SK-N-MC (cell line): ENCODE data around the gene TOM1L2.
A peak's percentile ranks its signal among the peaks of the same experiment; 100 is the strongest.

ENCODE experiments used
- DNase-seq: peaks from one replicate; pipeline ENCODE4 v3.0.0-alpha.2; 2011; ENCODE audit warnings: low read depth, low spot score
- H3K27ac ChIP-seq: fragments of 200-600 bp; sonication (generic); 2 replicates; pipeline ENCODE4 v1.5.1; 2016; ENCODE audit warnings: mixed run types
- H3K36me3 ChIP-seq: fragments of 200-600 bp; sonication (generic); 2 replicates; pipeline ENCODE4 v1.6.1; 2017; ENCODE audit warnings: antibody characterized with exemption, low read length, mixed read lengths; ENCODE audit not compliant: insufficient read depth
- H3K4me3 ChIP-seq: fragments of 200-600 bp; sonication (generic); 2 replicates; pipeline ENCODE4 v1.5.1; 2016
- H3K9ac ChIP-seq: fragments of 200-600 bp; sonication (generic); 2 replicates; pipeline ENCODE4 v1.8.0; 2017; ENCODE audit warnings: mixed run types, mixed read lengths; ENCODE audit not compliant: insufficient read length
- H3K9me3 ChIP-seq: fragments of 200-600 bp; sonication (generic); 2 replicates; pipeline ENCODE4 v1.6.1; 2017; ENCODE audit warnings: low read depth, mild to moderate bottlenecking, antibody characterized with exemption, low read length, moderate library complexity, mixed read lengths
- EZH2 ChIP-seq: fragments of 200-600 bp; sonication (generic); IDR thresholded peaks from one replicate; pipeline ENCODE4 v1.6.1; 2017; ENCODE audit warnings: antibody characterized with exemption
- FOXP2 ChIP-seq: optimal IDR thresholded peaks from 2 replicates; pipeline ENCODE3; 2011; ENCODE audit warnings: mild to moderate bottlenecking, moderate library complexity; ENCODE audit not compliant: insufficient read depth; ENCODE audit errors: extremely low read length, control extremely low read depth
- POLR2AphosphoS5 ChIP-seq: IDR thresholded peaks from 2 replicates; pipeline ENCODE4 v1.6.1; 2012; ENCODE audit warnings: mild to moderate bottlenecking, low read depth, low read length, borderline replicate concordance

TOM1L2 gene

DNA sequence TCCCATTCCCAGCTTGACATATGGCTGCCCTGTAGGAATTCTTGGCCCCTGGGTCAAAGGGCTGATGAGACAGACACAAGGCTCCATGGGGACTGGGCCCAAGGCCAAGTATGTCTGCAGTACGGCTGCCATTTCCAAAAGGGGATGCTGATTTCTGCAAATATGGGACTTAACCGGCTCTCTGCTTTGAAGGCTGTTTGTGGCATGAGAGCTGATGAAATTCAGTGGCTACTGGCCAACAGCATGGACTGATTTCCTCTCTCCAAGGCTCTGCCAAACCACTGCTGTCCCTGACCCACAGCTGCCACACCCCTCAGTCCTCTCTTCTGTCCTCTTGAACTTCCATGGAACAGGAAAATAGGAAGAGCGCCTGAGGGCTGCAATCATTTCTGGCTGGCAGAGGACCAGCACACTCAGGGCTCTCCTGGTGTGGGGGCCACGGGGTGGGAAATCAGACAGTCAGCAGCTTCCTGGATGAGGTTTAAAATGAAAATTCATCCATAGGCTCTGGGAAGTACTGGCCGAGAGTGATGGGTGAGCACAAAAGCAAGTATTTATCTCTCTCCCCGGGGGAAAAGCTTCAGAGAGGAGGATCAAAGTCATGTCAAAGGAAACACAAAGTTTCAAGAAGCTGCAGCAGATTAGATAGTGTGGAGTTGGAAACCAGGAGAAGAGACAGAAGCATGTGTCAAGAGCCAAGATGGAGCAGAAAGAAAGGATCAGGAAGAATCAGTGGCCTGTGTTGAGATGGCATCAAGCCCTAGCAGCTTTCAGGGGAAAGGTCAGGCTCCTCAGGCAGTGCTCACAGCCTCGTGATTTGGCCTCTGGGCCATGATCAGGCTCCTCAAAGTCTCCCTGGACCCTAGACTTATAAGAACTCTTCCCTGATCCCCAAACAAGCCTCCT, 71.3 kb downstream of the TOM1L2 start:
- DNase-seq, result no peak
- no peak overlapping the region for H3K9ac ChIP-seq
- H3K9me3 ChIP-seq, result no peaks in the 10 kb centered on the region
- TF ChIP-seq FOXP2, result no peak
- no peak for TF ChIP-seq EZH2
- TF ChIP-seq POLR2AphosphoS5, result no peak
- no peaks in the 10 kb centered on the region for H3K36me3 ChIP-seq
- H3K4me3 ChIP-seq, result peak overlapping the region; percentile 47; the same call in 1 of the 2 replicates
- H3K27ac ChIP-seq, result 0 out of 2 replicates have a peak overlapping the region, but pooled peaks have one; percentile 19

DNA sequence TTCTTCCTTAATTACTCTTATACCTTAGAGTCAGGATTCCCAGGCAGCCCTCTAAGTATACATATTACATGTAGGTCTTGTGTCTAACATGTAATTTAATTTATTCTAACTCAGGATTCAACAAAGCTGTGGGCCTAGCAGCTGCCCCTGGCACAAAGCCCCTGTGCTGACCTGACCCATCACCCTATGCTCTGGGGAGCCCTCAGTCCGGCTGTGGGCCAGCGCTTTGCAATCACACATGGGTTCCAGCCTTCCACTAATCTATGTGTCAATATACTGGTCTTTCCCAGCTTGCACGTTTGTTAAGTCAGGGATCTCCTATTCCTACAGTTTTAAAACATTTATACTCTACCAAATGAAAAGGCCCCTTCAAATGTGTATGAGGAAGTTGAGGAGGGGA, 72.7 kb downstream of the TOM1L2 start:
- H3K9me3 ChIP-seq, result no peaks in the 10 kb centered on the region
- no peak overlapping the region for H3K9ac ChIP-seq
- H3K36me3 ChIP-seq, result no peaks in the 10 kb centered on the region
- H3K4me3 ChIP-seq, result no peak overlapping the region
- DNase-seq, result no peak
- no peak for TF ChIP-seq FOXP2
- no peak for TF ChIP-seq EZH2
- no peak for TF ChIP-seq POLR2AphosphoS5
- no peak overlapping the region for H3K27ac ChIP-seq

DNA sequence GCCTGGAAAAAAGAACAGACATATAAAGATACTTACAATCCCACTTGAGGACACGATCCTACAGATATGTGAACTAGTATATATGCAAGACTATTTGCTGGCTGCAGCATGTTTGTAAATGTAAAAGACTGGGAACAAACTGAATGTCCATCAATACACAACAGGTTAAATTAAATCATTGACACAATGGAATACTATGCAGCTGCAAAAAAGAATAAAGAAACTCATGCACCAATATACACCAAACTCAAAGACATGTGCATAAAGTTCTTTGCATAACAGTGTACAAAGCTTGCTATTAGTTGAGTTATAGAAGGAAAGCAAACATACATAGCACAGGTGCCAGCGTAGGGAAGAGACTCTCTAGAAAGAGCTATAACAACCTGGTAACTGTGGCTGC, 73.5 kb downstream of the TOM1L2 start:
- no peak overlapping the region for H3K9ac ChIP-seq
- H3K27ac ChIP-seq, result no peak overlapping the region
- TF ChIP-seq FOXP2, result no peak
- TF ChIP-seq POLR2AphosphoS5, result no peak
- no peak for TF ChIP-seq EZH2
- no peaks in the 10 kb centered on the region for H3K9me3 ChIP-seq
- no peak for DNase-seq
- H3K36me3 ChIP-seq, result no peaks in the 10 kb centered on the region
- H3K4me3 ChIP-seq, result no peak overlapping the region

DNA sequence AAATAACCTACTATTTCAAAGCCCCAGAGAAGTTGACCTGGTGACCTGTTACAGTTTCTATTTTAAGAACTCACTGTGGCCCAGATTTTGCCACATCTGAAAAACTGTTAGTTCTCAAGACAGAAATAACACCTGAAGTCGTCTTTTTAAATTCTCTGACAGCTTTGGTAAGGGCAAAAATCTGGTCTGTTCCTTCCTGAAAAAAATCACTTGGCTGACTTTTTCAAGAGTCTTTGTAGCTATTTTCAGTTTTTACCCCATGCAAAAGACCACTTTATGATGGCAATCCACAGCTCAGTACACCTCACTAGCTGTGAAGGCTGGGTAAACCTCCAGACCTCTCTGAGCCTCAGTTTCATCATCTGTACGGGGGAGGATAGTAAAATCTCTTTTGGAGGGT, 74.8 kb downstream of the TOM1L2 start:
- H3K4me3 ChIP-seq, result no peak overlapping the region
- H3K9ac ChIP-seq, result no peak overlapping the region
- no peaks in the 10 kb centered on the region for H3K36me3 ChIP-seq
- no peak for DNase-seq
- no peaks in the 10 kb centered on the region for H3K9me3 ChIP-seq
- no peak overlapping the region for H3K27ac ChIP-seq
- TF ChIP-seq FOXP2 (no peak), POLR2AphosphoS5 (no peak), EZH2 (no peak)

DNA sequence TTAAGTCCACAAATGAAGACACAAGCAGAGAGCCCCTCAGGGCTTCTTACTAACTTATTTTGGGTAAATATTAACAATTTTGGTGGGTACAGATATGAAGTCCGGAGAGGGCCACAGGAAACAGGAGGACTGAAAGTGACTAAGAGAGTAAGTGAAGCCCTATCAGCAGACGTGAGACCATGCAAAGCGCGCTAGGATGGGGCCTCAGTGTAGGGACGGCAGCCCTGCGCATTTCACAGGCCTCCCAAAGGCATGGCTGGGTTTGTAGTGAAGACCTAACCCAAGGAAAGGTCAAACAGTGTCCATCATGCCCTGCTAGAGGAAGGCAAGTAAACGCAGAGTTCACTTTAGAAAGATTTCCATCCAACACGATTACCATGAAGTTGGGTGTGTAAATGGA, 75.5 kb downstream of the TOM1L2 start:
- no peak for DNase-seq
- Histone ChIP-seq H3K4me3 (no peak overlapping the region), H3K36me3 (no peaks in the 10 kb centered on the region), H3K9me3 (no peaks in the 10 kb centered on the region), H3K9ac (no peak overlapping the region), H3K27ac (no peak overlapping the region)
- TF ChIP-seq POLR2AphosphoS5 (no peak), FOXP2 (no peak), EZH2 (no peak)

DNA sequence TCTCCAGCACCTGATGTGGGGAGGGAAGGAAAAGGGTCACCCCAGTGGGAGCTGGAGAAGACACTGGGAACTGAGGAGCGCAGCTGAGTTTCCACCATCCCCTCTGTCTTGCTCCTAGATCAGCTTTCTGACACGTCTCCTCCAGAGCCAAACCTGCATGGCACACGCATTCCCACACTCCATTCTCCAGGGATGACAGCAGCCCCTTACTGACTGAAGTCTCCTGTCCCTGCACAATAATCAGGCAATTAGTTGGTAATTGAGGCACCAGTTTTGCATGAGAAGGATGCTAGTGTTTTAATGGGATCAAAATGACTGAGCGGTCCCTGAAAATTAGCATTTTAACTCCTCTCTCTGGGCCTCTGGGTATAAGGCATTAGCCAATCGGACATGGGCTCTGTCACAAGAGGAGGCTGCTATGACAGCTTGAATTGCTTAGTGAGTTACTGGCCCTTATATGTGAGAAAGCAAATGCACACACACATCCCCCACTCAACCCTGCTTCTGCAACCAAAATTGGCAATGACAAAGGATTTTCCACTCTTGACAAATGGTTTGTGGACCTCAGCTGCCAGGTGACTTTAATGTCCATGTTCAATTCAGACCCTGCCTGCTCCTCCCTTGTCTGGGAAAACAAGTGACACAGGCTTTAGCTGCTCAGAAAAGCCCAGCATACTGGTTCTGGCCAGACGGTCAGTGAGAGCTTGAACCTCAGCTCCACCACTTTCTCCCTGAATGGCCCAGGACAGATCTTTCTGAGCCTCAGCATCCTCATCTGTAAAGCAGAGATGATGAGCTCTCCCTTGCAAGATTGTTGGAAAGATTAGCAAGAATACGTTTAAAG, 78.2 kb downstream of the TOM1L2 start:
- Histone ChIP-seq H3K9me3 (no peaks in the 10 kb centered on the region), H3K27ac (no peak overlapping the region), H3K9ac (no peak overlapping the region), H3K36me3 (no peaks in the 10 kb centered on the region), H3K4me3 (no peak overlapping the region)
- TF ChIP-seq FOXP2 (no peak), EZH2 (no peak), POLR2AphosphoS5 (no peak)
- DNase-seq, result no peak

DNA sequence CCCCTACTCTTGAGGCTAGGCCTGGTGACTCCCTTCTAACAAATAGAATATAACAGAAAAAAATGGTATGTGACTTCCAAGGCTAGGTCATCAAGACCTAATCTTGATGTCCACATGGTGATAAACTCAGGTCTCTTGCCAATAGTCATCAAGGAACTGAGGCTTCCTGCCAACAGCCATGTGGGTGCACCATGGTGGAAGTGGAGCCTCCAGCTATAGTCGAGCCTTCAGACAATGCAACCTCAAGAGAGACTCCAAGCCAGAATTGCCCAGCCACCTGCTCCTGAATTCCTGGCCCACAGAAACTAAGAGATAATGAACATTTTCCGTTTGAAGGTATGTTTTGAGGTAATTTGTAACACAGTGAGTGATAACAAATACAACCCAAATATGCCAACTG, 79.5 kb downstream of the TOM1L2 start:
- Histone ChIP-seq H3K9ac (no peak overlapping the region), H3K9me3 (no peaks in the 10 kb centered on the region), H3K4me3 (no peak overlapping the region), H3K27ac (no peak overlapping the region), H3K36me3 (no peaks in the 10 kb centered on the region)
- TF ChIP-seq EZH2, result no peak
- TF ChIP-seq POLR2AphosphoS5, result no peak
- no peak for TF ChIP-seq FOXP2
- DNase-seq, result no peak

DNA sequence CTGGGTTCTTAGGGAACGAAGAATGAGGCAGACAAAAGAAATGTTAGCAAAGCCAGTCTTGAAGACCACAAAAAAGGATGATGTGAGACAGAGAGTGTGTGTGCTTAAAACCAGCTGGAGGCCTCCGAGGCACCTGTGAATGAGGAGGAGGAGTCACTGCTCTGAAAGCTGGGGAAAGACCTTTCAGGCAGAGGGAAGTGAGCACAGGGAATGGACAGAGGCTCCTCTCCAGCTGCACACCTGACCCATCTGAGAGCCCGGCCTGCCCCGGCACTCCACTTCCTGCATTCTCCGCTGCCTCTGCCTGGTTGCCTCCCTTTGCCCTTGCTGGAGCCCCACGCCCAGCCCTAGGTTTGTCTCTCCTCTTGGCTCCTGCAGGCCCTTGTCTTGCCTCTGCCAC, 80.2 kb downstream of the TOM1L2 start:
- no peak for TF ChIP-seq POLR2AphosphoS5
- TF ChIP-seq EZH2, result no peak
- TF ChIP-seq FOXP2, result no peak
- H3K9me3 ChIP-seq, result no peaks in the 10 kb centered on the region
- H3K9ac ChIP-seq, result no peak overlapping the region
- no peak overlapping the region for H3K27ac ChIP-seq
- H3K4me3 ChIP-seq, result no peak overlapping the region
- no peaks in the 10 kb centered on the region for H3K36me3 ChIP-seq
- DNase-seq, result no peak
